Anterior cingulate cortex (tissue), 58 donors: ENCODE measurements around the gene TIGD7.

ENCODE experiments used
- DNase-seq, 58 donors: peaks; one replicate each; lab custom pipeline; 2025; lab: John Stamatoyannopoulos, UW

TIGD7 gene

GRCh38 chr16:3249451-3249850, 55.8 kb downstream of the TIGD7 start:
- no peak for DNase-seq

GRCh38 chr16:3249020-3249419, 56.2 kb downstream of the TIGD7 start:
- DNase-seq: no peak
